Heart right ventricle (tissue), 16 donors: ENCODE measurements around the gene CEP97. TPM values are rescaled to one million over a fixed set of nuclear protein-coding genes. Genes with fewer than 3 reads are reported as not detected.

Source experiments
- ATAC-seq, 8 donors: fragments of 200-7000 bp; cut with Tn5 transposase; one replicate each; pipeline ENCODE4 v1.9.1; 2020; ENCODE audit warnings: mild to moderate bottlenecking in 8 of 8, moderate library complexity in 8 of 8, moderate number of reproducible peaks in 1 of 8
- DNase-seq, 2 donors: peaks; one replicate each; pipeline ENCODE4 v3.0.0-alpha.2; 2020
- H3K27ac ChIP-seq, 10 donors: fragments of 200-600 bp; sonication (generic) in 2 of 10; one replicate each; pipeline versions ENCODE4 v1.5.0 to v1.8.0; 2020 to 2022; ENCODE audit warnings: mild to moderate bottlenecking in 3 of 10
- H3K27me3 ChIP-seq, 7 donors: fragments of 200-600 bp; one replicate each; pipeline ENCODE4 v1.8.0; 2021 to 2022; ENCODE audit warnings: mild to moderate bottlenecking in 2 of 7
- H3K36me3 ChIP-seq, 9 donors: fragments of 200-600 bp; sonication (generic) in 1 of 9; one replicate each; pipeline versions ENCODE4 v1.5.0 to v1.8.0; 2020 to 2022; ENCODE audit warnings: mild to moderate bottlenecking in 2 of 9
- H3K4me1 ChIP-seq, 9 donors: fragments of 200-600 bp; sonication (generic) in 1 of 9; one replicate each; pipeline versions ENCODE4 v1.5.0 to v1.8.0; 2020 to 2022; ENCODE audit warnings: mild to moderate bottlenecking in 4 of 9
- H3K4me3 ChIP-seq, 10 donors: fragments of 200-600 bp; sonication (generic) in 2 of 10; one replicate each; pipeline versions ENCODE4 v1.5.0 to v1.8.0; 2020 to 2022; ENCODE audit warnings: mild to moderate bottlenecking in 7 of 10, moderate library complexity in 2 of 10
- H3K9me3 ChIP-seq, 11 donors: fragments of 200-600 bp in 10 of 11; sonication (generic) in 2 of 11; one replicate each; pipeline versions ENCODE4 v1.5.0 to v1.8.0; 2013 to 2022; ENCODE audit warnings: mild to moderate bottlenecking in 2 of 11, control low read depth in 1 of 11, moderate library complexity in 1 of 11
- WGBS, 2 donors: extraction: QIAGEN DNeasy Blood & Tissue Kit; methylation state at CpG; one replicate each; pipeline ENCODE4 v1.1.7; 2013; ENCODE audit warnings: inconsistent platforms in 1 of 2; 5-methylcytosine and 5-hydroxymethylcytosine counted together
- intact Hi-C, 10 donors: fragments of 100-400 bp; cut with DNase I; formaldehyde crosslinking; loops; one replicate each; pipeline versions ENCODE4 v1.11.1 to v1.14.2; 2022
- polyA plus RNA-seq, 2 donors: library from polyadenylated mRNA; stranded (reverse); fragments of 200-250 nt; gene quantifications; one replicate each; pipeline ENCODE4 v1.2.3, GENCODE V29; 2013
- total RNA-seq, 10 donors: library from RNA; stranded (reverse); fragmentation: NEBNext Ultra II Directional in 3 of 10; extraction: Animal tissue kit (Norgen Biotek cat#: 25700) in 3 of 10; gene quantifications; one replicate each; pipeline versions ENCODE4 v1.2.1 to v1.2.4, GENCODE V29; 2021 to 2023
- TF ChIP-seq, protein P1 (sequence below), 9 donors: fragments of 200-600 bp; sonication (generic) in 2 of 9; IDR thresholded peaks; one replicate each; pipeline versions ENCODE4 v1.5.0 to v1.8.0; 2021 to 2022; ENCODE audit warnings: antibody characterized with exemption in 9 of 9, mild to moderate bottlenecking in 5 of 9, moderate library complexity in 1 of 9
- donor health status: Arrhythmogenic right ventricular cardiomyopathy.
- donor health status: ischemic (EF 13 %, LVEDD 7.1; RV severe dilation, severe dysfunction).
- donor health status: healthy with polysubstance abuse.
- donor health status: DM: no; HTN: yes; CAD: no.
- donor health status: DM: no; HTN: no; CAD: no.
- donor health status: ischemic (EF 25% LVEDD 6.9; RV normal size, moderate dysfunction).
- donor health status: ischemic (EF 25% LVEDD 5.7; RV mildly dilated, moderate dysfunction).
- donor health status: healthy.
- donor health status: DM: yes; HTN: yes; CAD: no.
- donor health status: Ischemic cardiomyopathy.
- donor health status: ischemic (EF 35%, LVEDD 5.7; RV mildly dilated, moderate dysfunction).
- donor health status: nonischemic (EF 11% LVEDD 7.7; RV severe dilation, severe dysfunction).
- donor health status: DM: yes; HTN: yes; CAD: no.
- donor health status: PGD.
- donor health status: ischemic (EF 29% LVEDD 5.4; RV normal size, mild dysfunction).
- donor health status: nonischemic (EF 23%, LVEDD 6.1; RV moderate dilation, normal function).

The CEP97 gene
- total and polyA plus RNA-seq, 12 donors = 1.2 to 11.4 (median 7.8) TPM

DNA sequence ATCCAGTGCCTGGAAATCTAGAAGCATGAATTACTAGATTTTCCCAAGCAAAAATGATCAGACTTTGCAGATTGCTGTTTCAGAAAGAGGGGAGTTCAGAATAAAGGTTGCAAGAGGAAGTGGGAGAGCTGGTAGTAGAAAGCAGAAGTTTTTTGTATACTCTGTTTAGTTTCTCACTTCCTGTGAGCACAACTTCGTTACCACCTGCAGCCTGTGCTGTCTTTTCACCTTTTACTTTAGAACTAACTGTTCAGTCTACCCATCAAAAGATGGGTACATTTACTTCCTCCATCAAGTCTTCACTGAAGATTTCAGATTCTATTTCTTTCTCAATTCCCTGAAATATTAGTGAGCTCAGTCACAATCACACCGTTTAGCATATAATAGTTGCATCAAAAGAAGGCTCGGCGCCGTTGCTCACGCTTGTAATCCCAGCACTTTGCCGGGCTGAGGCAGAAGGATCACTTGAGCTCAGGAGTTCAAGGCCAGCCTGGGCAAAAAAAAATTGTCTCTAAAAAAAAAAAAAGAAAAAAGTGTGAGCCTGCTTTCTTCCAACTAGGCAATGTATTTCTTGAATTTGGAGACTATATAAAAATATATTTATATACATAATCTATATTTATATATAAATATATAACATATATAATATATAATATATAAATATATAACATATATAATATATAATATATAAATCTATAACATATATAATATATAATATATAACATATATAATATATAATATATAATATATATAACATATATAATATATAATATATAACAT is 1.8 kb upstream of the CEP97 start:
- DNase-seq (no peak), ATAC-seq (no peak)
- H3K36me3 ChIP-seq = peaks cover 0 to 10% (median 0%) of the 10 kb centered on the region in 9 donors
- TF ChIP-seq, protein P1, sequence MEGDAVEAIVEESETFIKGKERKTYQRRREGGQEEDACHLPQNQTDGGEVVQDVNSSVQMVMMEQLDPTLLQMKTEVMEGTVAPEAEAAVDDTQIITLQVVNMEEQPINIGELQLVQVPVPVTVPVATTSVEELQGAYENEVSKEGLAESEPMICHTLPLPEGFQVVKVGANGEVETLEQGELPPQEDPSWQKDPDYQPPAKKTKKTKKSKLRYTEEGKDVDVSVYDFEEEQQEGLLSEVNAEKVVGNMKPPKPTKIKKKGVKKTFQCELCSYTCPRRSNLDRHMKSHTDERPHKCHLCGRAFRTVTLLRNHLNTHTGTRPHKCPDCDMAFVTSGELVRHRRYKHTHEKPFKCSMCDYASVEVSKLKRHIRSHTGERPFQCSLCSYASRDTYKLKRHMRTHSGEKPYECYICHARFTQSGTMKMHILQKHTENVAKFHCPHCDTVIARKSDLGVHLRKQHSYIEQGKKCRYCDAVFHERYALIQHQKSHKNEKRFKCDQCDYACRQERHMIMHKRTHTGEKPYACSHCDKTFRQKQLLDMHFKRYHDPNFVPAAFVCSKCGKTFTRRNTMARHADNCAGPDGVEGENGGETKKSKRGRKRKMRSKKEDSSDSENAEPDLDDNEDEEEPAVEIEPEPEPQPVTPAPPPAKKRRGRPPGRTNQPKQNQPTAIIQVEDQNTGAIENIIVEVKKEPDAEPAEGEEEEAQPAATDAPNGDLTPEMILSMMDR (IDR thresholded peaks at IDR 0.05) = no peak
- no peaks in the 10 kb centered on the region for H3K27me3 ChIP-seq
- peak overlapping the region in 3 of 10 donors; percentile 13 to 74 (median 52) for H3K27ac ChIP-seq
- H3K9me3 ChIP-seq = no peaks in the 10 kb centered on the region
- WGBS, 2 donors = 80 to 86% methylated on average over 7 of the region's 7 CpGs
- H3K4me3 ChIP-seq = no peak overlapping the region
- intact Hi-C loops = loop anchor here in 3 of 10 donors (5.0 to 10.0 kb wide), 4 partner anchors 35 to 62 kb away; partner anchors contain the start of genes NXPE3 (in 1 of the 3), RPL24 (in 1 of the 3) and ZBTB11 (in 1 of the 3)
- peaks cover 0 to 37% (median 13%) of the 10 kb centered on the region in 9 donors for H3K4me1 ChIP-seq

DNA sequence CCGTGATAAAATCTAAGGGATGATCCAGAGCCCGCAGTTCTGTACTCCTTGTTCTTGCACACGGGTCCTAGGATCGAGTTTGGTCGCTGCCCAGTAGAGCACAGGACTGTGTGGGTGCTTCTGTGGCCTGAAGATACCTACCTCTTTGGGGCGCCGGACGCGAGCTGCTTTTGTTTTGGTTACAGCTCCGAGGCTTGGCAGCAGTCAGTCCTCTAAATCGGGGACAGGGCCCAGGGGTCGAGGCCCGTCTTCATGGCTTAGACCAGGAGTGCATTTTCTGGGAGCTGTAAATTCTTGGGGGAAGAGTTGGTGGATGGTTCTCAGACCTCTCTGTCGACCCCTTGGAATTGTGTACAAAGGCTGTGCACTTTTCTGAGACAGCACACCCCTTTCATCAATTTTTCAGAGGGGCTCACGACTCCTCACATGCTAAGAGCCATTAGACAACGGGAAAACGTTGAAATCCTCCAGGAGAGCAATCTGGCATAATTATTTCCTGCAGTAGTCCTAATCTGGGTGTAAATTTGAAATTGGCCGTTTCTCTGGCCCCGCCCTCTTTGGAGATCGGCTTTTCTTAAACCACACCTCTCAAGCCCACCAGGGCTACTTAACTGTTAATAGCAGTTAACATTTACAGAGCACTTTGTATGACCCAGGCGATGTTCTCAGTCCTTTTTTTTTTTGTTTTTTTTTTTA is 928 bp downstream of the CEP97 start:
- H3K27ac ChIP-seq = peak overlapping the region in 9 of 10 donors; percentile 46 to 85 (median 82)
- no peaks in the 10 kb centered on the region for H3K9me3 ChIP-seq
- H3K36me3 ChIP-seq = peaks cover 0 to 38% (median 6%) of the 10 kb centered on the region in 9 donors
- peaks cover 0 to 37% (median 13%) of the 10 kb centered on the region in 9 donors for H3K4me1 ChIP-seq
- ATAC-seq (peak; percentile 11 to 72 (median 34)), DNase-seq (peak; percentile 22 to 27)
- TF ChIP-seq, protein P1 (IDR thresholded peaks at IDR 0.05) = no peak
- H3K4me3 ChIP-seq = peak overlapping the region; percentile 43 to 89 (median 74)
- no peaks in the 10 kb centered on the region for H3K27me3 ChIP-seq
- 1 to 2% methylated on average over 21 of the region's 21 CpGs for WGBS, 2 donors
- intact Hi-C loops = loop anchor here in 4 of 10 donors (2.0 to 10.0 kb wide), 4 partner anchors 49 to 59 kb away; partner anchors contain the start of gene NXPE3 (in 3 of the 4)

DNA sequence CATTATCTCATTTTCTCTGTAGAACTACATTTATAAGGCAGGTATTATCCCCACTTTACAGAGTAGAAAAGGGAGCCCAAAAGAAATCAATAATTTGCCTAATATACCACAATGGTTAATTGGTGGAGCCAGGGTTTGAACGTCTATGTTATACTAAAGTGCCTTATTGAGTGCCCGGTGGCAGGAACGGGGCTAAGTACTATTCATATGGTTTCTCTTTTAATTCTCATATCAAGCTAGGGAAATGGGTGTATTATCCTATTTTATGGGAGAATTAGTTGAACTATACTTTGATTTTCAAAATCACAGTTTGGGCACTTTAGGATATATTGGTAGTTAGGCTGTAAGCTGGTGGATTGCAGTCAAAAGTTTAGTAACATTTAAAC is 1.5 kb downstream of the CEP97 start:
- peaks cover 0 to 43% (median 6%) of the 10 kb centered on the region in 9 donors for H3K36me3 ChIP-seq
- ATAC-seq (no peak), DNase-seq (no peak)
- WGBS, 2 donors = 16 to 26% methylated on average over 3 of the region's 3 CpGs
- no peaks in the 10 kb centered on the region for H3K9me3 ChIP-seq
- peak overlapping the region in 3 of 10 donors; percentile 82 to 84 (median 84) for H3K27ac ChIP-seq
- peaks cover 0 to 37% (median 13%) of the 10 kb centered on the region in 9 donors for H3K4me1 ChIP-seq
- intact Hi-C loops = loop anchor here in 4 of 10 donors (2.0 to 10.0 kb wide), 4 partner anchors 49 to 59 kb away; partner anchors contain the start of gene NXPE3 (in 3 of the 4)
- H3K4me3 ChIP-seq = peak overlapping the region in 9 of 10 donors; percentile 43 to 89 (median 75)
- TF ChIP-seq, protein P1 (IDR thresholded peaks at IDR 0.05) = no peak
- no peaks in the 10 kb centered on the region for H3K27me3 ChIP-seq

- H3K4me1 ChIP-seq = peaks cover 0 to 12% (median 9%) of the 10 kb centered on the region in 9 donors
- no peaks in the 10 kb centered on the region for H3K27me3 ChIP-seq
- no peaks in the 10 kb centered on the region for H3K9me3 ChIP-seq
- WGBS, 2 donors = 93% methylated on average over 5 of the region's 5 CpGs
- no peak for DNase-seq
- H3K4me3 ChIP-seq = no peak overlapping the region
- intact Hi-C loops = loop anchor here in 3 of 10 donors (5.0 to 10.0 kb wide), 3 partner anchors 45 to 55 kb away; partner anchors contain the start of gene NXPE3 (in 2 of the 3)
- H3K36me3 ChIP-seq = peaks cover 0 to 80% (median 25%) of the 10 kb centered on the region in 9 donors
- H3K27ac ChIP-seq = no peak overlapping the region
- no peak for ATAC-seq
- TF ChIP-seq, protein P1 (IDR thresholded peaks at IDR 0.05) = no peak
Observed at GRCh38 chr3:101729586-101729985, 5.2 kb downstream of the CEP97 start.
